Measurements from ENCODE around the gene TMEM145.

TMEM145 gene

DNA sequence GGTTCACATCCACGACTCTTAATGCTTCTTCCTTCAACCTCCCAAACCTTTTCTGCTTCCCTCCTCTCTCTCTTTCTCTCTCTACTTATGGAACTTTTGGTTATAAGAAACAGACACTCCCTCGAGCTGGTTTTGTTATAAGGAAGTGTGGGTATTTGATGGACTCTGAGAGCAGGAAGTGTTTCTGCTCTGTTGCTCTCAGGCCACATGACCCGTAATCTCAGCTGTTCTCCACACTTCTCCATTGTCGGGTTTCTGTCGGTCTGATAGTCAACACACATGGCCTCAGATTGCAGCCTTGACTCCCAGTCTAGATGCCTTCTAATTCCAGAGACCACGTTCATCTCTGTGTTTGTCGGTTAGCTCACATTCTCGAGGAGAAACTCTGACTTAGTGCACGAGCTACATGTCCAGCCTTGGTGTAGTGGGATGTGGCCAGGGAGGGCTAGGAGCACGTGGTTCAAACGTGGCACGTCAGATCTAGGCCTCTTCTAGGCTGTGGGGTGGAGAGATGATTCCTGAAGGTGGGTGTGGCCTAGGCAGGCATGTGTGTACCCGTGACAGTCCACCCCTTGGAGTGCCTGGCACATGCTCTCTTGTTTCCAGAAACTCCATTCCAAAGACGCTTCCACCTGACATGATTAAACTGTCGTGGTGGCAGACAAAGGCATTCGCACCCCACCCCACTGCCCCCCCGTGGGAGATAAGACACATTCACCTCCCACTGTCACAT is 50.7 kb downstream of the TMEM145 start:
- DNase-seq = no peak

DNA sequence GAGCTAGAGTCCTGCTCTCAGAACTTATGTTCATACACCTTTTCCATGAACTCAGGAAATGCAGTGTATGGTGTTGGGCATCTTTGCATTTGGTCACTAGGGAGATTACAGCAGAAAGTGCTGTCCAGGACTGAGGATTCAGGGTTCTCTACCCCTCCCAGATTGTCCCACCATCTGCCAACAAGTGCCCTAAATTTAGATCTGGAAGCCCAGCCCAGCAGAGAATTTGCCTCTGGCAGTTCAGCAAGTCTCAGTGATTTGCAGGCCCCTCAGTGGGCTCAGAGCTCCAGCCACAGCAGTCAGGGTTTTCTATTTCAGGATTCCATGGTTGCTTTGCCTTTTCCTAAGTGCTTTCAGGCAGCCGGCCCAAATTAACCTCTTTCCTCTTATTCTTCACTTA is 53.6 kb downstream of the TMEM145 start:
- no peak for DNase-seq

DNA sequence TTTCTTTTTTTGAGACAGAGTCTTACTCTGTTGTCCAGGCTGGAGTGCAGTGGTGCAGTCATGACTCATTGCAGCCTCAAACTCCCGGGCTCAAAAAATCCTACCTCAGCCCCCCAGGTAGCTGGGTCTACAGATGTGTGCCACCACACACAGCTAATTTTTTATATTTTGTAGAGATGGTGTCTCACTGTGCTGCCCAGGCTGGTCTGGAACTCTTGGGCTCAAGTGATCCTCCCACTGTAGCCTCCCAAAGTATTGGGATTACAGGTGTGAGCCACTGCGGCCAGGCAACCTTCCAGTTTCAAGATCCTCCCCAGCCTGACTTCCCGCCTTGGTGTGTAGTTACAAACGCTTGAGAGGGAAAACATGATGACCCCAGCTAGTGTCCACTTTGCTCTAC is 54.8 kb downstream of the TMEM145 start:
- DNase-seq = no peak

DNA sequence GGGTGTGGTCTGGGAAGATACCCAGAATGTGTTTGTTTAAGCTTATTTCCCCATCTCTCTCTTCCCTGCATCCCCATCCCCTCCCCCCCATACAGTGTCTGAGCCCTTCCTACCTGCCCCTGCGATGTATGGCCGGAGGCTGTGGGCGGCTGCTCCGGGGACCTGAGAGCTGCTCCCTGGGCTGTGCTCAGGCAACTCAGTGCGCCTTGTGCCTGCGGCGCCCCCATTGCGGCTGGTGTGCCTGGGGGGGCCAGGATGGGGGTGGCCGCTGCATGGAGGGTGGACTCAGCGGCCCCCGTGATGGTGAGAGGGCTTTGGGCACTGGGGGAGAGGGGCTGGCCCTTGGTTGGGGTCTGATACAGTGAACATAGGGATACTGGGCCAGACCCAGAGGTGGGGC is 55.3 kb downstream of the TMEM145 start:
- no peak for DNase-seq

DNA sequence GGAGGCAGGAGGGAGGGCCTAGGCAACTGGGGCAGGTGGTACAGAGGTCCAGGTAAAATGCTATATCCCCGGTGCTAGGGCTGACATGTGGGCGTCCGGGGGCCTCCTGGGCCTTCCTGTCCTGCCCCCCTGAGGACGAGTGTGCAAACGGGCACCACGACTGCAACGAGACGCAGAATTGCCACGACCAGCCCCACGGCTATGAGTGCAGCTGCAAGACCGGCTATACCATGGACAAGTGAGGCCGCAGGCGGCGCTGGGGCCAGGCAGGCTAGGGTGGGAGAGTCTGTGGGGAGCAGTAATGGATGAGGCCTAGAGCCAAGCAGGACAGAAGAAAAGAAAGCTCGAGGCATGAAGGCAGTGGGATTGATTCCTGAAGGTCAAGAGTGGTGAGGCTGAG is 55.7 kb downstream of the TMEM145 start:
- no peak for DNase-seq

- DNase-seq = no peak
Observed at GRCh38 chr19:42369433-42370067, 56.4 kb downstream of the TMEM145 start.

DNA sequence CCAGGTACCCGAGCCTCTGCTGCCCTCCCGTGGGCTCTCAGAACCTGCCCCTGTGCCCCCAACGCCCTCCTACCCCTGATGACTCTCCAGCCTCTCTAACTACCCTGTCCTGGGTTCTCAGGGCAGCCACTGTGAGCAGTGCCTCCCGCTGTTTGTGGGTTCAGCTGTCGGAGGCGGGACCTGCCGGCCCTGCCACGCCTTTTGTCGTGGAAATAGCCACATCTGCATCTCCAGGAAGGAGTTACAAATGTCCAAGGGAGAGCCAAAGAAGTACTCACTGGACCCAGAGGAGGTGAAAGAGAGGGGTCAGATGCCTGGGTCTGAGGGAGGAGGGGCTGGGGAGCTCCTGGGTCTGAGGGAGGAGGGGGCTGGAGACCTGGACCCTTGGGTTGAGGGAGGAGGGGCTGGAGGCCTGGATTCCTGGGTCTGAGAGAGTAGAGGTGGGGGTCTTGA is 57.0 kb downstream of the TMEM145 start:
- DNase-seq = no peak

- DNase-seq = no peak
Observed at GRCh38 chr19:42370626-42371175, 57.6 kb downstream of the TMEM145 start.

All from effector CD4-positive, alpha-beta T cell (primary cell).